Raji (cell line): ENCODE results near the gene DNM1L.
A peak's percentile ranks its signal among the peaks of the same experiment; 100 is the strongest.

Source experiments
- POLR2A ChIP-seq: IDR thresholded peaks from 2 replicates; pipeline ENCODE4 v1.6.1; 2011; ENCODE audit warnings: low read depth, low read length, control low read depth; ENCODE audit not compliant: insufficient read depth

Gene DNM1L

GRCh38 chr12:32727237-32727636, 48.1 kb downstream of the DNM1L start:
- no peak for TF ChIP-seq POLR2A

GRCh38 chr12:32734952-32735351, 55.9 kb downstream of the DNM1L start:
- TF ChIP-seq POLR2A, result no peak

- TF ChIP-seq POLR2A, result no peak
These were observed 57.3 kb downstream of the DNM1L start for GRCh38 chr12:32736445-32736844.

GRCh38 chr12:32737715-32738114, 58.6 kb downstream of the DNM1L start:
- no peak for TF ChIP-seq POLR2A

- TF ChIP-seq POLR2A, result no peak
These were observed 60.2 kb downstream of the DNM1L start for GRCh38 chr12:32739279-32739678.

- no peak for TF ChIP-seq POLR2A
These were observed 63.0 kb downstream of the DNM1L start for GRCh38 chr12:32742133-32742532.

GRCh38 chr12:32743264-32743663, 64.2 kb downstream of the DNM1L start:
- no peak for TF ChIP-seq POLR2A

GRCh38 chr12:32753605-32754004, 74.5 kb downstream of the DNM1L start:
- TF ChIP-seq POLR2A, result no peak

GRCh38 chr12:32754111-32754510, 75.0 kb downstream of the DNM1L start:
- TF ChIP-seq POLR2A, result no peak

GRCh38 chr12:32755051-32755653, 76.1 kb downstream of the DNM1L start:
- no peak; the same call in 1 of the 2 replicates for TF ChIP-seq POLR2A

- peak; percentile 92 for TF ChIP-seq POLR2A
These were observed 76.8 kb downstream of the DNM1L start, which contains the start of gene YARS2 for GRCh38 chr12:32755654-32756475. YARS2 (minus strand) TSS chr12:32755897; CDS start chr12:32755874, 23 bp downstream.

GRCh38 chr12:32756476-32757066, 77.5 kb downstream of the DNM1L start:
- TF ChIP-seq POLR2A, result no peak

GRCh38 chr12:32757157-32757556, 78.1 kb downstream of the DNM1L start:
- no peak for TF ChIP-seq POLR2A

- TF ChIP-seq POLR2A, result no peak
These were observed 82.6 kb downstream of the DNM1L start for GRCh38 chr12:32761716-32762115.

GRCh38 chr12:32765906-32766305, 86.8 kb downstream of the DNM1L start:
- TF ChIP-seq POLR2A, result no peak

- TF ChIP-seq POLR2A, result no peak
These were observed 89.4 kb downstream of the DNM1L start for GRCh38 chr12:32768518-32768917.
